ENCODE data around the gene C10orf53.

The C10orf53 gene

GRCh38 chr10:49744091-49744685, 64.7 kb downstream of the C10orf53 start:
- no peak for TF ChIP-seq FOXA1 (IDR thresholded peaks at IDR 0.05)
- no peak for TF ChIP-seq NFRKB (IDR thresholded peaks at IDR 0.05)
- no peak for TF ChIP-seq ELF4 (IDR thresholded peaks at IDR 0.05)
- TF ChIP-seq PKNOX1 (IDR thresholded peaks at IDR 0.05) = no peak
- no peak for TF ChIP-seq SP1 (IDR thresholded peaks at IDR 0.05)
- no peak for TF ChIP-seq ZNF384 (IDR thresholded peaks at IDR 0.05)
- TF ChIP-seq L3MBTL2 (conservative IDR thresholded peaks at IDR 0.05) = no peak
- no peak for TF ChIP-seq TARDBP (IDR thresholded peaks at IDR 0.05)
- no peak for TF ChIP-seq LEF1 (IDR thresholded peaks at IDR 0.05; ENCODE audit: borderline replicate concordance)
- TF ChIP-seq FOXM1 (IDR thresholded peaks at IDR 0.05; ENCODE audit: borderline replicate concordance) = no peak
- TF ChIP-seq SUZ12 (IDR thresholded peaks at IDR 0.05) = no peak
- no peak for TF ChIP-seq BHLHE40 (IDR thresholded peaks at IDR 0.05; ENCODE audit: borderline replicate concordance)
- TF ChIP-seq CTBP1 (IDR thresholded peaks at IDR 0.05; ENCODE audit: borderline replicate concordance) = no peak
- CTCF ChIA-PET = interaction anchor here (0.6 kb wide), 1 partner anchor 22 kb away, joined by 7 read pairs; no protein-coding TSS in a partner anchor
- DNase-seq (ENCODE audit: extremely low spot score) = no peak
- POLR2A ChIA-PET = no interaction called here

GRCh38 chr10:49744924-49745605, 65.6 kb downstream of the C10orf53 start:
- ChIA-PET CTCF (interaction anchor here (0.6 kb wide), 1 partner anchor 23 kb away, joined by 7 read pairs; no protein-coding TSS in a partner anchor), POLR2A (no interaction called here)
- no peak for DNase-seq (ENCODE audit: extremely low spot score)
- TF ChIP-seq HDGF (IDR thresholded peaks at IDR 0.05; ENCODE audit: borderline replicate concordance) (no peak), ARNT (IDR thresholded peaks at IDR 0.05) (no peak), ELF4 (IDR thresholded peaks at IDR 0.05) (no peak), ZNF384 (IDR thresholded peaks at IDR 0.05) (no peak), FOXM1 (IDR thresholded peaks at IDR 0.05; ENCODE audit: borderline replicate concordance) (no peak), NFRKB (IDR thresholded peaks at IDR 0.05) (no peak), SP1 (IDR thresholded peaks at IDR 0.05) (no peak), LEF1 (IDR thresholded peaks at IDR 0.05; ENCODE audit: borderline replicate concordance) (no peak), PKNOX1 (IDR thresholded peaks at IDR 0.05) (no peak), FOXA1 (IDR thresholded peaks at IDR 0.05) (no peak), L3MBTL2 (conservative IDR thresholded peaks at IDR 0.05) (no peak), CTBP1 (IDR thresholded peaks at IDR 0.05; ENCODE audit: borderline replicate concordance) (no peak), TARDBP (IDR thresholded peaks at IDR 0.05) (no peak), FOXK2 (IDR thresholded peaks at IDR 0.05) (no peak), SUZ12 (IDR thresholded peaks at IDR 0.05) (no peak), BHLHE40 (IDR thresholded peaks at IDR 0.05; ENCODE audit: borderline replicate concordance) (no peak)

GRCh38 chr10:49745756-49746155, 66.3 kb downstream of the C10orf53 start:
- TF ChIP-seq CTBP1 (IDR thresholded peaks at IDR 0.05; ENCODE audit: borderline replicate concordance) = no peak
- TF ChIP-seq PKNOX1 (IDR thresholded peaks at IDR 0.05) = no peak
- no peak for TF ChIP-seq L3MBTL2 (conservative IDR thresholded peaks at IDR 0.05)
- TF ChIP-seq ZNF384 (IDR thresholded peaks at IDR 0.05) = no peak
- ChIA-PET POLR2A (no interaction called here), CTCF (no interaction called here)
- no peak for DNase-seq (ENCODE audit: extremely low spot score)

GRCh38 chr10:49746626-49747302, 67.3 kb downstream of the C10orf53 start:
- CTCF ChIA-PET = no interaction called here
- TF ChIP-seq LEF1 (IDR thresholded peaks at IDR 0.05; ENCODE audit: borderline replicate concordance) = no peak
- no peak for TF ChIP-seq TARDBP (IDR thresholded peaks at IDR 0.05)
- TF ChIP-seq L3MBTL2 (conservative IDR thresholded peaks at IDR 0.05) = no peak
- no peak for TF ChIP-seq FOXM1 (IDR thresholded peaks at IDR 0.05; ENCODE audit: borderline replicate concordance)
- no peak for TF ChIP-seq CTBP1 (IDR thresholded peaks at IDR 0.05; ENCODE audit: borderline replicate concordance)
- TF ChIP-seq FOXK2 (IDR thresholded peaks at IDR 0.05) = no peak
- no peak for TF ChIP-seq ZNF384 (IDR thresholded peaks at IDR 0.05)
- POLR2A ChIA-PET = no interaction called here
- no peak for DNase-seq (ENCODE audit: extremely low spot score)

Data from HEK293T (cell line).